Smooth muscle cell (in vitro differentiated cells): ENCODE results near the gene HBA2. TPM values are rescaled to one million over a fixed set of nuclear protein-coding genes. Genes with fewer than 3 reads are reported as not detected.

Experiments
- DNase-seq: peaks from one replicate; lab custom pipeline; 2025; ENCODE audit not compliant: unreplicated experiment; lab: John Stamatoyannopoulos, UW
- H2AFZ ChIP-seq: fragments of 200-600 bp; sonication (generic); 2 replicates; pipeline ENCODE4 v1.6.0; 2016; ENCODE audit warnings: antibody characterized with exemption, low read depth, mild to moderate bottlenecking
- H3F3A ChIP-seq: fragments of 200-600 bp; sonication (generic); 2 replicates; pipeline ENCODE4 v1.6.0; 2017; ENCODE audit warnings: antibody characterized with exemption, low read depth
- H3K27ac ChIP-seq: fragments of 200-600 bp; sonication (generic); 2 replicates; pipeline ENCODE4 v1.5.1; 2016; ENCODE audit warnings: low read depth, mild to moderate bottlenecking
- H3K27me3 ChIP-seq: fragments of 200-600 bp; sonication (generic); 2 replicates; pipeline ENCODE4 v1.6.1; 2016; ENCODE audit warnings: low read depth, mild to moderate bottlenecking
- H3K36me3 ChIP-seq: fragments of 200-600 bp; sonication (generic); 2 replicates; pipeline ENCODE4 v1.5.1; 2016; ENCODE audit warnings: low read depth
- H3K4me1 ChIP-seq: fragments of 200-600 bp; sonication (generic); 2 replicates; pipeline ENCODE4 v1.5.1; 2016; ENCODE audit warnings: low read depth
- H3K4me2 ChIP-seq: fragments of 200-600 bp; sonication (generic); 2 replicates; pipeline ENCODE4 v1.6.0; 2016; ENCODE audit warnings: mild to moderate bottlenecking
- H3K4me3 ChIP-seq: fragments of 200-600 bp; sonication (generic); 2 replicates; pipeline ENCODE4 v1.5.1; 2016; ENCODE audit warnings: mild to moderate bottlenecking
- H3K79me2 ChIP-seq: fragments of 200-600 bp; sonication (generic); 2 replicates; pipeline ENCODE4 v1.6.0; 2016; ENCODE audit warnings: low read depth, mild to moderate bottlenecking
- H3K9ac ChIP-seq: fragments of 200-600 bp; sonication (generic); 2 replicates; pipeline ENCODE4 v1.6.0; 2016; ENCODE audit warnings: low read depth
- H3K9me3 ChIP-seq: fragments of 200-600 bp; sonication (generic); replicated peaks from 2 replicates; pipeline ENCODE4 v1.5.1; 2016; ENCODE audit warnings: low read depth
- H4K20me1 ChIP-seq: fragments of 200-600 bp; sonication (generic); 2 replicates; pipeline ENCODE4 v1.6.0; 2016; ENCODE audit warnings: low read depth
- CTCF ChIP-seq: fragments of 200-600 bp; sonication (generic); IDR thresholded peaks from 2 replicates; pipeline ENCODE4 v1.5.1; 2017; ENCODE audit warnings: borderline replicate concordance, mild to moderate bottlenecking, antibody characterized with exemption; ENCODE audit not compliant: insufficient read depth, poor library complexity, severe bottlenecking
- WGBS: methylation state at CpG from one replicate; pipeline ENCODE4 v1.1.7; 2016; ENCODE audit warnings: low lambda C conversion rate; 5-methylcytosine and 5-hydroxymethylcytosine counted together
- polyA plus RNA-seq: library from polyadenylated mRNA; unstranded; fragments of >200 nt; fragmentation: Nextera tagmentation; extraction: Ambion mirVana; gene quantifications from 2 replicates; pipeline ENCODE4 v1.2.1, GENCODE V29; 2016
- total RNA-seq: library from RNA; depleted of rRNA; stranded (reverse); fragments of >200 nt; gene quantifications from 2 replicates; pipeline ENCODE4 v1.2.3, GENCODE V29; 2014

Gene HBA2
- total and polyA plus RNA-seq, 2 experiments from 2014 or later: not detected

- H4K20me1 ChIP-seq: peaks cover 70% of the 10 kb centered on the region
These were observed 14.7 kb downstream of the HBA2 start for GRCh38 chr16:187330-187729.

GRCh38 chr16:188674-189073 lies 16.0 kb downstream of the HBA2 start:
- H2AFZ ChIP-seq: no peak overlapping the region
- no peak overlapping the region for H3K9ac ChIP-seq
- no peaks in the 10 kb centered on the region for H3K79me2 ChIP-seq
- WGBS: 94% methylated on average over 8 of the region's 8 CpGs
- no peaks in the 10 kb centered on the region for H3F3A ChIP-seq
- peaks cover 73% of the 10 kb centered on the region for H4K20me1 ChIP-seq
- no peak overlapping the region for H3K27ac ChIP-seq
- no peaks in the 10 kb centered on the region for H3K4me1 ChIP-seq
- H3K4me3 ChIP-seq: no peak overlapping the region
- H3K27me3 ChIP-seq: no peaks in the 10 kb centered on the region
- H3K4me2 ChIP-seq: no peak overlapping the region
- no peaks in the 10 kb centered on the region for H3K9me3 ChIP-seq
- no peak for TF ChIP-seq CTCF
- no peak for DNase-seq
- H3K36me3 ChIP-seq: peaks cover 11% of the 10 kb centered on the region

More at GRCh38 chr16:187330-187729, 14.7 kb downstream of the HBA2 start:
- Histone ChIP-seq H3K4me3 (no peak overlapping the region), H3F3A (no peaks in the 10 kb centered on the region), H3K9ac (no peak overlapping the region), H3K27me3 (no peaks in the 10 kb centered on the region), H3K27ac (no peak overlapping the region), H3K4me1 (no peaks in the 10 kb centered on the region), H3K4me2 (no peak overlapping the region), H3K36me3 (peaks cover 6% of the 10 kb centered on the region), H3K9me3 (no peaks in the 10 kb centered on the region), H2AFZ (no peak overlapping the region), H3K79me2 (no peaks in the 10 kb centered on the region)
- DNase-seq: no peak
- 95% methylated on average over 8 of the region's 8 CpGs for WGBS
- TF ChIP-seq CTCF: no peak

DNA sequence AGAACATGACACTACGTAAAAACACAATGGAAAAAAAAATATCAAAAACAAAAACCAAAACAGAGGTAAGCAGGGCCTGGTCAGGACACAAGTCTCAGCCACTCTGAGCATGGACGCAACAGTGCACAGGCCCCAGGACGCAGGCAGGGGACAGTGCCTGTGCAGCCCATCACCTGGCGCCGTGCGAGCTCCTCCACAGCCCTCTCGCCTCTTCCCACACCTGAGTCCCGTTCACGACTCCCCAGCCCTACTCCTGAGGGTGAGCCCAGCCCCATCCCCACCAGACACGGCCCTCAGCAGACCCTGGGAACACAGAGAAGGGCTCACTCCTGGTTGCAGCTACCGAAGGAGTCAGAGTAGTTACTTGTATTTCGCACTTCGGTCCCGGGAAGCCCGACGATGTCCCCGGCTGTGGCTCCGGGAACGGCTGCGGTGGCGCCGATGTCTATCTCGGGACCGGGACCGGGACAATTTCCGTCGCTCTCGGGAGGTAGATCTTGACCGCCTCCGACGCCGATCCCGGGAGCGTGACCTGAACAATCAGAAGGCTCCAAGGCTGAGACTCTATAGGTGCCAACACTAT lies 17.0 kb downstream of the HBA2 start:
- H3K9me3 ChIP-seq: no peaks in the 10 kb centered on the region
- WGBS: 98% methylated on average over 33 of the region's 34 CpGs
- no peak overlapping the region for H2AFZ ChIP-seq
- no peak overlapping the region for H3K4me2 ChIP-seq
- no peaks in the 10 kb centered on the region for H3K4me1 ChIP-seq
- TF ChIP-seq CTCF: no peak
- no peak overlapping the region for H3K9ac ChIP-seq
- H3K36me3 ChIP-seq: peaks cover 11% of the 10 kb centered on the region
- no peak for DNase-seq
- H3K27ac ChIP-seq: no peak overlapping the region
- H3K4me3 ChIP-seq: no peak overlapping the region
- peaks cover 77% of the 10 kb centered on the region for H4K20me1 ChIP-seq
- H3F3A ChIP-seq: no peaks in the 10 kb centered on the region
- no peaks in the 10 kb centered on the region for H3K27me3 ChIP-seq
- no peaks in the 10 kb centered on the region for H3K79me2 ChIP-seq

- TF ChIP-seq CTCF: no peak
- no peaks in the 10 kb centered on the region for H3K9me3 ChIP-seq
- peaks cover 90% of the 10 kb centered on the region for H4K20me1 ChIP-seq
- H3K4me2 ChIP-seq: no peak overlapping the region
- DNase-seq: no peak
- no peak overlapping the region for H3K4me3 ChIP-seq
- no peaks in the 10 kb centered on the region for H3K79me2 ChIP-seq
- no peaks in the 10 kb centered on the region for H3K27me3 ChIP-seq
- no peak overlapping the region for H2AFZ ChIP-seq
- no peak overlapping the region for H3K9ac ChIP-seq
- peaks cover 11% of the 10 kb centered on the region for H3K36me3 ChIP-seq
- WGBS: 93% methylated on average over 4 of the region's 4 CpGs
- H3K27ac ChIP-seq: no peak overlapping the region
- H3F3A ChIP-seq: no peaks in the 10 kb centered on the region
- no peaks in the 10 kb centered on the region for H3K4me1 ChIP-seq
These were observed 19.2 kb downstream of the HBA2 start for GRCh38 chr16:191831-192230.
